A673 (cell line): ENCODE measurements around the gene SND1.

Experiments used
- CTCF ChIP-seq: fragments of 300-800, 200-600 bp; sonication (generic); conservative IDR thresholded peaks from 2 replicates; pipeline ENCODE4 v1.5.1; 2017; ENCODE audit warnings: low read depth, mild to moderate bottlenecking, antibody characterized with exemption, low read length, moderate library complexity, mixed read lengths
- EZH2 ChIP-seq: fragments of 200-600 bp; sonication (generic); IDR thresholded peaks from 2 replicates; pipeline ENCODE4 v1.6.1; 2017; ENCODE audit warnings: borderline replicate concordance, low read depth, mild to moderate bottlenecking, mixed read lengths, antibody characterized with exemption, low read length; ENCODE audit not compliant: poor library complexity, severe bottlenecking

GRCh38 chr7:128025380-128025779 lies 373.4 kb downstream of the SND1 start:
- TF ChIP-seq CTCF: no peak
- no peak for TF ChIP-seq EZH2
